Esophagus squamous epithelium (tissue), 5 donors: Measurements from ENCODE around the gene TCF4. TPM values are rescaled to one million over a fixed set of nuclear protein-coding genes. Genes with fewer than 3 reads are reported as not detected.

Source experiments
- DNase-seq: peaks from one replicate; lab custom pipeline; 2025; lab: John Stamatoyannopoulos, UW
- H3K27ac ChIP-seq, 4 donors: fragments of 200-600 bp; sonication (generic); one replicate each; pipeline ENCODE4 v1.5.1; 2016 to 2019; ENCODE audit warnings: mild to moderate bottlenecking in 1 of 4
- H3K27me3 ChIP-seq, 4 donors: fragments of 200-600 bp; sonication (generic); 1 replicate in 3 of 4; 2 replicates in 1 of 4; pipeline versions ENCODE4 v1.5.1 to v1.6.0; 2017 to 2021; ENCODE audit warnings: antibody characterized with exemption in 1 of 4
- H3K36me3 ChIP-seq, 3 donors: fragments of 200-600 bp; sonication (generic); one replicate each; pipeline ENCODE4 v1.5.1; 2016 to 2019
- H3K4me1 ChIP-seq, 3 donors: fragments of 200-600 bp; sonication (generic); one replicate each; pipeline ENCODE4 v1.5.1; 2017 to 2019
- H3K4me3 ChIP-seq, 4 donors: fragments of 200-600 bp; sonication (generic); 1 replicate in 3 of 4; 2 replicates in 1 of 4; pipeline ENCODE4 v1.5.1; 2016 to 2019; ENCODE audit warnings: mild to moderate bottlenecking in 2 of 4, moderate library complexity in 1 of 4
- H3K9me3 ChIP-seq, 3 donors: fragments of 200-600 bp; sonication (generic); one replicate each; pipeline ENCODE4 v1.5.1; 2016 to 2019
- POLR2A ChIP-seq, 4 donors: fragments of 450-650 bp; IDR thresholded peaks; one replicate each; pipeline ENCODE4 v1.6.1; 2017; ENCODE audit warnings: antibody characterized with exemption in 4 of 4, mild to moderate bottlenecking in 4 of 4, moderate library complexity in 3 of 4
- WGBS, 2 donors: methylation state at CpG; one replicate each; pipeline ENCODE4 v1.1.5; 2018; 5-methylcytosine and 5-hydroxymethylcytosine counted together
- intact Hi-C: fragments of 100-400 bp; cut with DNase I; formaldehyde crosslinking; loops from one replicate; pipeline ENCODE4 v1.15.0; 2022
- total RNA-seq, 4 donors: library from RNA; depleted of rRNA; stranded (reverse); fragments of >200 nt; gene quantifications; one replicate each; pipeline ENCODE4 v1.1.0, GENCODE V29; 2016
- TF ChIP-seq, protein P1 (sequence below), 6 experiments: fragments of 450-650 bp in 4 of 6; fragments of 200-600 bp in 2 of 6; sonication (generic) in 2 of 6; IDR thresholded peaks; one replicate each; pipeline ENCODE4 v1.5.1; 2016 to 2019; ENCODE audit warnings: antibody characterized with exemption in 6 of 6, mild to moderate bottlenecking in 4 of 6, moderate library complexity in 4 of 6
- donor health status: DM: yes; HTN: yes; CAD: no.

TCF4 gene
- total RNA-seq, 4 donors from 2014 or later: 19.0 to 79.7 (median 26.0) TPM

DNA sequence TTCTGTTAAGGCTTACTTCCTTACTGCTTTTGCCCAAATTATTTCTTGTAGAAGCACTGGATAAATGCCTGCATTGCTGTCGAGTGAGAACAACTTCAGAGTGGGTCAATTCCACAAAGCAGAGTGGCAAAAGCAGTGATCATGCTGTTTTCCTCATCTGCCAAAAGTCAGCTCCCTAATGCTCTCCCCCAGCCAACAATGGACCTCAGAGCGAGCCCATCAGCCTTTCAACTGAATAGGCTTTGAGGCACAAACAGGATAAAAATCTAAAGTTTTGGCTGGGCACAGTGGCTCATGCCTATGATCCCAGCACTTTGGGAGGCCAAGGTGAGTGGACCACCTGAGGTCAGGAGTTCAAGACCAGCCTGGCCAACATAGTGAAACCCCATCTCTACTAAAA is 222.7 kb downstream of the TCF4 start:
- Histone ChIP-seq H3K27ac (no peak overlapping the region), H3K27me3 (no peaks in the 10 kb centered on the region), H3K36me3 (no peaks in the 10 kb centered on the region), H3K4me1 (no peaks in the 10 kb centered on the region), H3K9me3 (no peaks in the 10 kb centered on the region), H3K4me3 (no peak overlapping the region)
- no peak for DNase-seq
- TF ChIP-seq, protein P1, sequence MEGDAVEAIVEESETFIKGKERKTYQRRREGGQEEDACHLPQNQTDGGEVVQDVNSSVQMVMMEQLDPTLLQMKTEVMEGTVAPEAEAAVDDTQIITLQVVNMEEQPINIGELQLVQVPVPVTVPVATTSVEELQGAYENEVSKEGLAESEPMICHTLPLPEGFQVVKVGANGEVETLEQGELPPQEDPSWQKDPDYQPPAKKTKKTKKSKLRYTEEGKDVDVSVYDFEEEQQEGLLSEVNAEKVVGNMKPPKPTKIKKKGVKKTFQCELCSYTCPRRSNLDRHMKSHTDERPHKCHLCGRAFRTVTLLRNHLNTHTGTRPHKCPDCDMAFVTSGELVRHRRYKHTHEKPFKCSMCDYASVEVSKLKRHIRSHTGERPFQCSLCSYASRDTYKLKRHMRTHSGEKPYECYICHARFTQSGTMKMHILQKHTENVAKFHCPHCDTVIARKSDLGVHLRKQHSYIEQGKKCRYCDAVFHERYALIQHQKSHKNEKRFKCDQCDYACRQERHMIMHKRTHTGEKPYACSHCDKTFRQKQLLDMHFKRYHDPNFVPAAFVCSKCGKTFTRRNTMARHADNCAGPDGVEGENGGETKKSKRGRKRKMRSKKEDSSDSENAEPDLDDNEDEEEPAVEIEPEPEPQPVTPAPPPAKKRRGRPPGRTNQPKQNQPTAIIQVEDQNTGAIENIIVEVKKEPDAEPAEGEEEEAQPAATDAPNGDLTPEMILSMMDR (IDR thresholded peaks at IDR 0.05): no peak
- no peak for TF ChIP-seq POLR2A (IDR thresholded peaks at IDR 0.05)
- intact Hi-C loops: no loop called here
- WGBS, 2 donors: 75 to 86% methylated on average over 2 of the region's 2 CpGs

DNA sequence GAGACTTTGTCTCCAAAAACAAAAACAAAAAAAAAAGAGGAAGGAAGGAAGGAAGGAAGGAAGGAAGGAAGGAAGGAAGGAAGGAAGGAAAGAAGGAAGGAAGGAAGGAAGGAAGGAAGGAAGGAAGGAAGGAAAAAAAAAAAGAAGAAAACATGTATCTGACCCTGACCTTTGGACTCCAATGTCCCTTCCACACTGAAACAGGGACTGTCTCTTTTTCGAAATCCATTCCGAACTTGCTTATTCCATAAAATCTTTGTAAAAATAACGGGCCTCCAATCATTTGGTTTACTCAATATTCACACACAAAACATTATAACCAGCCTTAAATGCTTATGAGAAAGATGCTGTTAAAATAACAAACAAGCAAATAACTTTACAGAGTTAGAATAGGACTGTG is 225.7 kb downstream of the TCF4 start:
- no peak for TF ChIP-seq POLR2A (IDR thresholded peaks at IDR 0.05)
- TF ChIP-seq, protein P1 (IDR thresholded peaks at IDR 0.05): no peak
- DNase-seq: no peak
- H3K4me1 ChIP-seq: no peaks in the 10 kb centered on the region
- H3K27ac ChIP-seq: no peak overlapping the region
- H3K27me3 ChIP-seq: no peaks in the 10 kb centered on the region
- intact Hi-C loops: no loop called here
- no peaks in the 10 kb centered on the region for H3K36me3 ChIP-seq
- 88 to 92% methylated on average over 3 of the region's 3 CpGs for whole genome bisulfite sequencing, 2 donors
- no peak overlapping the region for H3K4me3 ChIP-seq
- H3K9me3 ChIP-seq: no peaks in the 10 kb centered on the region

- intact Hi-C loops: no loop called here
- no peak overlapping the region for H3K4me3 ChIP-seq
- H3K9me3 ChIP-seq: no peaks in the 10 kb centered on the region
- no peak for DNase-seq
- H3K4me1 ChIP-seq: no peaks in the 10 kb centered on the region
- TF ChIP-seq POLR2A (IDR thresholded peaks at IDR 0.05): no peak
- TF ChIP-seq, protein P1 (IDR thresholded peaks at IDR 0.05): no peak
- 90% methylated on average over 3 of the region's 3 CpGs for WGBS, 2 donors
- no peak overlapping the region for H3K27ac ChIP-seq
- no peaks in the 10 kb centered on the region for H3K36me3 ChIP-seq
- no peaks in the 10 kb centered on the region for H3K27me3 ChIP-seq
Observed at GRCh38 chr18:55361492-55362250, 226.3 kb downstream of the TCF4 start.

- intact Hi-C loops: no loop called here
- WGBS, 2 donors: 88 to 94% methylated on average over 1 of the region's 1 CpG
- Histone ChIP-seq H3K4me1 (no peaks in the 10 kb centered on the region), H3K4me3 (no peak overlapping the region), H3K36me3 (no peaks in the 10 kb centered on the region), H3K9me3 (no peaks in the 10 kb centered on the region), H3K27ac (no peak overlapping the region), H3K27me3 (no peaks in the 10 kb centered on the region)
- DNase-seq: no peak
- no peak for TF ChIP-seq POLR2A (IDR thresholded peaks at IDR 0.05)
- TF ChIP-seq, protein P1 (IDR thresholded peaks at IDR 0.05): no peak
Observed at GRCh38 chr18:55360061-55360460, 227.9 kb downstream of the TCF4 start.

- Histone ChIP-seq H3K27me3 (no peaks in the 10 kb centered on the region), H3K9me3 (no peaks in the 10 kb centered on the region), H3K4me1 (no peaks in the 10 kb centered on the region), H3K4me3 (no peak overlapping the region), H3K27ac (no peak overlapping the region), H3K36me3 (no peaks in the 10 kb centered on the region)
- TF ChIP-seq, protein P1 (IDR thresholded peaks at IDR 0.05): no peak
- no peak for TF ChIP-seq POLR2A (IDR thresholded peaks at IDR 0.05)
- WGBS, 2 donors: 84 to 93% methylated on average over 3 of the region's 3 CpGs
- no peak for DNase-seq
- intact Hi-C loops: no loop called here
Observed at GRCh38 chr18:55356815-55357214, 231.2 kb downstream of the TCF4 start.
